Limb (tissue), 2 donors: ENCODE data around the gene WNT2B.
"Not testable (repeated sequence)": the region's sequence is repeated elsewhere in the genome, so short reads cannot be mapped to it uniquely, and the experiment has no call there.

ENCODE experiments used
- DNase-seq, 2 donors: peaks; one replicate each; pipeline ENCODE4 v3.0.0-alpha.2; 2016; ENCODE audit errors: extremely low spot score in 2 of 2

Gene WNT2B

GRCh38 chr1:112508278-112509004, at the start of gene WNT2B:
WNT2B (plus strand) TSS chr1:112508965; CDS start chr1:112509263, 298 bp downstream.
- peak in 1 of 2 donors; percentile 53 for DNase-seq

- DNase-seq = no peak
Observed at GRCh38 chr1:112460615-112461014, 48.1 kb upstream of the WNT2B start.

- no peak for DNase-seq
Observed at GRCh38 chr1:112461200-112461871, 47.4 kb upstream of the WNT2B start.

GRCh38 chr1:112462953-112463279, 45.8 kb upstream of the WNT2B start:
- DNase-seq = no peak

GRCh38 chr1:112464501-112464900, 44.3 kb upstream of the WNT2B start:
- DNase-seq = peak in 1 of 2 donors; percentile 45

- DNase-seq = peak in 1 of 2 donors; percentile 48
Observed at GRCh38 chr1:112465122-112465521, 43.6 kb upstream of the WNT2B start.

- peak; percentile 94 for DNase-seq
Observed at GRCh38 chr1:112466078-112466660, 42.6 kb upstream of the WNT2B start.

- DNase-seq = not testable (repeated sequence)
Observed at GRCh38 chr1:112470324-112470723, 38.4 kb upstream of the WNT2B start.

GRCh38 chr1:112470966-112471365, 37.8 kb upstream of the WNT2B start:
- DNase-seq = no peak

- no peak for DNase-seq
Observed at GRCh38 chr1:112472142-112472541, 36.6 kb upstream of the WNT2B start.

GRCh38 chr1:112477550-112477949, 31.2 kb upstream of the WNT2B start:
- no peak for DNase-seq

GRCh38 chr1:112478314-112478713, 30.5 kb upstream of the WNT2B start:
- no peak for DNase-seq

GRCh38 chr1:112486063-112486462, 22.7 kb upstream of the WNT2B start:
- not testable (repeated sequence) for DNase-seq

GRCh38 chr1:112487686-112488085, 21.1 kb upstream of the WNT2B start:
- DNase-seq = not testable (repeated sequence)

- no peak for DNase-seq
Observed at GRCh38 chr1:112488141-112488540, 20.6 kb upstream of the WNT2B start.

- no peak for DNase-seq
Observed at GRCh38 chr1:112492076-112492475, 16.7 kb upstream of the WNT2B start.

GRCh38 chr1:112493351-112493750, 15.4 kb upstream of the WNT2B start:
- no peak for DNase-seq

- DNase-seq = no peak
Observed at GRCh38 chr1:112496290-112496689, 12.5 kb upstream of the WNT2B start.

- DNase-seq = peak; percentile 57 to 84
Observed at GRCh38 chr1:112501810-112502641, 6.7 kb upstream of the WNT2B start.

GRCh38 chr1:112502826-112503225, 5.9 kb upstream of the WNT2B start:
- DNase-seq = no peak

- DNase-seq = no peak
Observed at GRCh38 chr1:112504001-112504660, 4.6 kb upstream of the WNT2B start.
